Progenitor cell of endocrine pancreas (in vitro differentiated cells): ENCODE data around the gene PPP6C. TPM values are rescaled to one million over a fixed set of nuclear protein-coding genes. Genes with fewer than 3 reads are reported as not detected.
"Not testable (repeated sequence)": the region's sequence is repeated elsewhere in the genome, so short reads cannot be mapped to it uniquely, and the experiment has no call there.

Source experiments
- DNase-seq: peaks from one replicate; pipeline ENCODE4 v3.0.0; 2021; ENCODE audit warnings: low spot score; ENCODE audit not compliant: unreplicated experiment
- H3K27ac Mint-ChIP-seq: 2 replicates; pipeline ENCODE4 v1.8.0; 2021; ENCODE audit warnings: mild to moderate bottlenecking, moderate library complexity, mixed read lengths
- H3K27me3 Mint-ChIP-seq: 2 replicates; pipeline ENCODE4 v1.8.0; 2021; ENCODE audit warnings: mixed read lengths
- H3K36me3 Mint-ChIP-seq: 2 replicates; pipeline ENCODE4 v1.8.0; 2022; ENCODE audit warnings: mixed read lengths; ENCODE audit not compliant: insufficient read depth
- H3K4me1 Mint-ChIP-seq: 2 replicates; pipeline ENCODE4 v1.8.0; 2021; ENCODE audit warnings: low read depth, mixed read lengths
- H3K4me3 Mint-ChIP-seq: 2 replicates; pipeline ENCODE4 v1.8.0; 2021; ENCODE audit warnings: low read depth, mild to moderate bottlenecking, moderate library complexity, mixed read lengths
- H3K9me3 Mint-ChIP-seq: 2 replicates; pipeline ENCODE4 v1.8.0; 2021; ENCODE audit warnings: low read depth, mixed read lengths
- CTCF ChIP-seq: fragments of 200-600 bp; sonication (generic); IDR thresholded peaks from one replicate; pipeline ENCODE4 v1.5.0; 2021; ENCODE audit warnings: antibody characterized with exemption, mild to moderate bottlenecking; ENCODE audit not compliant: unreplicated experiment
- total RNA-seq: library from RNA; stranded (reverse); gene quantifications from 2 replicates; pipeline ENCODE4 v1.2.1, GENCODE V29; 2021

The PPP6C gene
- total RNA-seq, 1 donor from 2014 or later = 32.5 TPM

GRCh38 chr9:125233678-125234077 is 44.1 kb upstream of the PPP6C start:
- TF ChIP-seq CTCF = no peak
- DNase-seq = no peak
- H3K27me3 Mint-ChIP-seq = no peaks in the 10 kb centered on the region
- no peaks in the 10 kb centered on the region for H3K9me3 Mint-ChIP-seq
- H3K4me1 Mint-ChIP-seq = peaks cover 26% of the 10 kb centered on the region
- H3K27ac Mint-ChIP-seq = peak overlapping the region; percentile 63
- H3K4me3 Mint-ChIP-seq = no peak overlapping the region
- H3K36me3 Mint-ChIP-seq = peaks cover 25% of the 10 kb centered on the region

- H3K27ac Mint-ChIP-seq = no peak overlapping the region
- TF ChIP-seq CTCF = no peak
- H3K4me1 Mint-ChIP-seq = no peaks in the 10 kb centered on the region
Measured at GRCh38 chr9:125227761-125228160, 38.2 kb upstream of the PPP6C start.

GRCh38 chr9:125224858-125225257 is 35.3 kb upstream of the PPP6C start:
- not testable (repeated sequence) for H3K27ac Mint-ChIP-seq, H3K4me3 Mint-ChIP-seq, H3K27me3 Mint-ChIP-seq, H3K4me1 Mint-ChIP-seq, H3K36me3 Mint-ChIP-seq, DNase-seq, H3K9me3 Mint-ChIP-seq

More at GRCh38 chr9:125227761-125228160, 38.2 kb upstream of the PPP6C start:
- H3K4me3 Mint-ChIP-seq = no peak overlapping the region
- no peak for DNase-seq
- no peaks in the 10 kb centered on the region for H3K9me3 Mint-ChIP-seq
- H3K27me3 Mint-ChIP-seq = no peaks in the 10 kb centered on the region
- no peaks in the 10 kb centered on the region for H3K36me3 Mint-ChIP-seq

- H3K4me1 Mint-ChIP-seq = no peaks in the 10 kb centered on the region
- no peak overlapping the region for H3K4me3 Mint-ChIP-seq
- no peaks in the 10 kb centered on the region for H3K9me3 Mint-ChIP-seq
- no peaks in the 10 kb centered on the region for H3K27me3 Mint-ChIP-seq
- H3K36me3 Mint-ChIP-seq = peaks cover 7% of the 10 kb centered on the region
- no peak overlapping the region for H3K27ac Mint-ChIP-seq
- no peak for TF ChIP-seq CTCF
- no peak for DNase-seq
Measured at GRCh38 chr9:125218621-125219020, 29.0 kb upstream of the PPP6C start.

- no peak for TF ChIP-seq CTCF
- Mint-ChIP-seq H3K9me3 (no peaks in the 10 kb centered on the region), H3K36me3 (peaks cover 12% of the 10 kb centered on the region), H3K4me1 (no peaks in the 10 kb centered on the region), H3K27ac (no peak overlapping the region), H3K4me3 (no peak overlapping the region), H3K27me3 (no peaks in the 10 kb centered on the region)
- no peak for DNase-seq
Measured at GRCh38 chr9:125214186-125214585, 24.6 kb upstream of the PPP6C start.

- Mint-ChIP-seq H3K36me3 (peaks cover 5% of the 10 kb centered on the region), H3K27me3 (no peaks in the 10 kb centered on the region), H3K4me1 (peaks cover 8% of the 10 kb centered on the region), H3K9me3 (no peaks in the 10 kb centered on the region), H3K4me3 (no peak overlapping the region), H3K27ac (no peak overlapping the region)
- no peak for TF ChIP-seq CTCF
- DNase-seq = no peak
Measured at GRCh38 chr9:125204477-125204876, 14.9 kb upstream of the PPP6C start.
